NCI-H82 treated with DMSO at 0.1 percent for 48 hours (cell line): Measurements from ENCODE around the gene PRLHR.
"Not testable (repeated sequence)": the region's sequence is repeated elsewhere in the genome, so short reads cannot be mapped to it uniquely, and the experiment has no call there.

ENCODE experiments used
- DNase-seq: peaks from one replicate; lab custom pipeline; 2025; ENCODE audit not compliant: unreplicated experiment; lab: John Stamatoyannopoulos, UW

The PRLHR gene

GRCh38 chr10:118595598-118596425 lies at the start of gene PRLHR:
TSS of gene PRLHR (minus strand) at chr10:118595648. CDS start at chr10:118595244, 404 bp downstream.
- peak; percentile 41 for DNase-seq

GRCh38 chr10:118642228-118642627 lies 46.8 kb upstream of the PRLHR start:
- no peak for DNase-seq

DNA sequence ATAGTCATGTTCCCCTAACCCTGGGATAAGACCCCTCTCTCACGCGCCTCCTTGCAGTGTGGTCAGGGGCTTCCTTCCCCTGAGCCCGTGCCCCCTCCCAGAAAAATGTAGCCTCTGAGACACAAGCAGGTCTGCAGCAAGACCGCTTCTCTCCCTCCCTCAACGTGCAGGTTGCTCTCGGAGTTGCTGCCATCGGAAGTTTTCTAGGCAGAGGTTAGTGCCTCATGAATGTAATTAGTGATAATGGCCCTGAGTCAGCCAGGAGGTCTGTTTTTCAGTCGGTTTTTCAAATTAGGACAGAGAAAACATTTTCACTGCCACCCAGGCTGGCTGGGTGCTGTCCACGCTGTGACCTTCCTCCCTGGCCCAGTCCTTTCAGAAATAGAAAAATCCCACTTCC lies 43.2 kb upstream of the PRLHR start:
- DNase-seq = no peak

DNA sequence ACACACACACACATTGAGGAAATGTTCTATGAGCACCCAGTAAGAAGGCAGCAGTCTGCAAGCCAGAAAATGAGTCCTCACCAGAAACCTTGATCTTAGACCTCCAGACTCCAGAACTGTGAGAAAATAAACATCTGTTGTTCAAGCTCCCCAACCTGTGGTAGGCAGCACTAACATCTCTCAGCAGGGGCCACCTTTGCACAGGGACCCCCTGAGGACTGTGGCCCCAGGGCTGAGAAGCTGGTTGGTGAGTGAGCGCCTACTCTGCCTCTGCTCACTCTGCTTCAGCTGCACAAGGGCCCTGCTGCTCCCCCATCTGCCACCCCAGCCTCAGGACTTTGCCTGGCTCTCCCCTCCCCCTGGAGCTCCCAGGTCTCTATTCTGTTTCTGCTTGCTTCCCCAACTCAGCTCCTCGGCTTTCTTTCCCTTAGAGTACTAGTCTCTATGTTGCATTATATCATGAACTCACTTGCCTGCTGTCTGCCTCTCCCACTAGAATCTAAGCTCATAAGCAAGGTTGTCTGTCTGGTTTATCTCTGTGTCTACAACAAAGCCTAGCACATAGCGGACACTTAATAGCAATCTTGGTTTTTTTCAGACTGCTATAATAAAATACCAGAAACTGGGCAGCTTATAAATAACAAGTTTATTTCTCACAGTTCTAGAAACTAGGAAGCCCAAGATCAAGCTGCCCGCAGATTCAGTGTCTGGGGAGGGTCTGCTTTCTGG lies 40.4 kb upstream of the PRLHR start:
- DNase-seq = no peak

DNA sequence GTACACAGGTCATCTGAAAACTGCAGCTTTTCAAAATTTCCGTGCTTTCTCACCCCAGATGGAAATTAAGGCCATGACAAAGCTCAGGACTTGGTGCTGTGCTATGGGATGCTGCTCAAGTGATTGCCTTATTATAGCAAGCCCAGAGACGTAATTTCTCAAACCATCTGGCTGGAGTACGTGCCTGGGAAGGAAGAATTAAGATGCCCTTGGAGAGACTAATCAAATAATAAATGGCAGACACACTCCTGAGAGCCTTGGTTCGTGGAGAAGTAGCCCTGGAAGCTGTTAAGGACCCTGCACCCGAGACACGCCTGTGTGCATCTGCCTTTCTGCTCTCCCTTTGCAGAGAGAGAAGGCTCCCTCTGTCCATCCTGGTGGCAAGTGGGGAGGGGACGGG lies 38.3 kb upstream of the PRLHR start:
- peak; percentile 12 for DNase-seq

DNA sequence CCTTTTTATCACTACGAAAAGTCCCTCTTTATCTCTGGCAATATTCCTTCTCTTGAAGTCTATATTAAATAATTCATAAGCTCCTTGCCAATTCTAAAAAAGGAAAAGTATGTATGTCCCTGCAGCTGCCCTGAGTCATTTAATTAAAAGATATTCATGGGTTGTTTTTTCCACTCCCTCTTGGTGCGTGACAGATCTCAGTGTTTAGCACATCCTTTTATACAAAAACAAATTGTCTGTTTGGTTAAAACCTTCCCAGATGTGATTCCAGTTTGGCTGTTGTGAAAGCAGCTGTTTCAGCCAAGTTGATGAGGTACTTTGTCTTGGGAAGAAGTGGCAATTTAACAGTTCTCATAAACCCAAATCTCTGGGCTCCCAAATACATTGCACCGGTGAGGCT lies 33.8 kb upstream of the PRLHR start:
- no peak for DNase-seq

DNA sequence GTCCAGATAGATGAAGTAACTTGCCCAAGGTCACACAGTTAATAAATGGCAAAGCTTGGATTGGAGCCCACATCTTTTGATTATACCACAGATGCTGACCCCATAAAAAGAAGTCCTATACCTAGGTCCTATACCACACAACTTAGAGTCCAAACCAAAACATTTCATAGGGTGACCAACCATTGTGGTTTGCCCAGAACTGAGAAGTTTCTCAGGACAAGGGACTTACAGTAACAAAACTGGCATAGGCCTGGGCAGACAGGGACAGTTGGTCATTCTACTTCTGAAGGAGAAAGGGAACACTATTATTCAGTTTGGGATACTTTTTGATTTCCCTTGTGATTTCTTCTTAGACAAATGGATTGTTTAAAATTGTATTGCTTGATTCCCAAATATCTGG lies 32.9 kb upstream of the PRLHR start:
- DNase-seq = no peak

GRCh38 chr10:118626953-118627352 lies 31.5 kb upstream of the PRLHR start:
- no peak for DNase-seq

GRCh38 chr10:118625504-118625903 lies 30.1 kb upstream of the PRLHR start:
- no peak for DNase-seq

DNA sequence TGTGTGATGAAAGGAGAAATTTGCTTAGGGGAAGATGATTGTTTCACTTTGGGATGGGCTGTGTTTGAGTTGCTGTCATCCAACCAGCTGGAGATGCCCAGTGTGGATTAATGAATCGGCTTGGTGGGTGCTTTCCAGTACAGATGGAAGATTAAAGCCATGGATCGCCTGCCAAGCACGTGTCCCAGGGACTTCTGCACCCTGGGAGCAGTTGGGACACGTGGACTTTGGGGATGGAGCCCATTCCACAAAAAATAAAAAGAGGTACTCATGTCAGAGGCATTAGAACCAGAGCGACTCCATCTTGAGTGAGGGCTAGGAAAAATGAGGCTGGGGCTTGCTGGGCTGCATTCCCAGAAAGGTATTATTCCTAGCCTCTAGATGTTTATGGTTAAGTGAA lies 29.3 kb upstream of the PRLHR start:
- DNase-seq = no peak

GRCh38 chr10:118621304-118621942 lies 26.0 kb upstream of the PRLHR start:
- no peak for DNase-seq

GRCh38 chr10:118613863-118614262 lies 18.4 kb upstream of the PRLHR start:
- DNase-seq = not testable (repeated sequence)

DNA sequence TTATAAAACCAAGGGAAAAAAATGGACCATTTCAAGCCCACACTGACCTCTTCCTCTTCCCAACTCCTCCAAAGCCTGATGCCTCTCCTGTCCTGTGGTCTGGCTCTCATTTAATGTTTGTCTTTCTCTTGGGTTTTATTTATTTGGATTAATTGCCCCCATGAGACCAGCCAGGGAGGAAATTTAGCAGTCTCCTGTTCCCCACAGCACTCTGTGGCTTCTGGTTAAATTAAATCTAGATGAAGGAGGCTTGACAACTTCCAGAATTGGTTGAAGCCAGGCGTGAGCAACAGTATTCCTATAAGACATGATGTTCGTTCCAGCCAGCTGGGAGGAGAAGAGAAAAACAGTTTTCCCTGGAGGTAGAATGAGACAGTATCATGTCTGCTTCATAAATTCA lies 15.1 kb upstream of the PRLHR start:
- DNase-seq = no peak

DNA sequence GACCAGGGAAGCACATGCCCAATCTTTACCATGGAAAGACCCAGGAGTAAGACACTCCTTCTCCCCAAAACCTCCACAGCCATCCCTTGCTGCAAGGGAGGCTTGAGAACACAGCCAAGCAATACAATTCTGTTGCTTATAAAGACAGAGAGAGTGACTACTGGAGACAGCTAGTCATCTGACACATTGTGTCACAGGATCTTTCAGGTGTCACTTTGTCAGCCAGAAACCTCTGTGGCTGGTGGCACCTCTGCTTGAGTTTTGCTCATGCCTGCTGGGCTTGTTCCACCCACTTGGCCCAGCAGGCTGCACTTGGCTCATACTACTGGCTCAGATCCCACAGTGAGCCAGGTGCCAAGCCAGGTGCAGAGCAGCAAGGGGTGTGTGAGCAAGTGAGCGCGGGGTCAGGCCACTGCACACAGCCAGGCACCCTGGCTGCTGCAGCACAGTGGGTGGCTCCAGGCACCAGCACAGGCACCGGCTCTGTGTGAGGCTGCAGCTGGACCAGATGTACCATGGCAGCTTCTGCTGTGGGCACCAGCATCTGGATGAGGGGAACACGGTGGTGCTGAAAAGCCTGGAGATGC lies 12.4 kb upstream of the PRLHR start:
- no peak for DNase-seq

- DNase-seq = no peak
Measured at GRCh38 chr10:118605694-118606093, 10.2 kb upstream of the PRLHR start.

DNA sequence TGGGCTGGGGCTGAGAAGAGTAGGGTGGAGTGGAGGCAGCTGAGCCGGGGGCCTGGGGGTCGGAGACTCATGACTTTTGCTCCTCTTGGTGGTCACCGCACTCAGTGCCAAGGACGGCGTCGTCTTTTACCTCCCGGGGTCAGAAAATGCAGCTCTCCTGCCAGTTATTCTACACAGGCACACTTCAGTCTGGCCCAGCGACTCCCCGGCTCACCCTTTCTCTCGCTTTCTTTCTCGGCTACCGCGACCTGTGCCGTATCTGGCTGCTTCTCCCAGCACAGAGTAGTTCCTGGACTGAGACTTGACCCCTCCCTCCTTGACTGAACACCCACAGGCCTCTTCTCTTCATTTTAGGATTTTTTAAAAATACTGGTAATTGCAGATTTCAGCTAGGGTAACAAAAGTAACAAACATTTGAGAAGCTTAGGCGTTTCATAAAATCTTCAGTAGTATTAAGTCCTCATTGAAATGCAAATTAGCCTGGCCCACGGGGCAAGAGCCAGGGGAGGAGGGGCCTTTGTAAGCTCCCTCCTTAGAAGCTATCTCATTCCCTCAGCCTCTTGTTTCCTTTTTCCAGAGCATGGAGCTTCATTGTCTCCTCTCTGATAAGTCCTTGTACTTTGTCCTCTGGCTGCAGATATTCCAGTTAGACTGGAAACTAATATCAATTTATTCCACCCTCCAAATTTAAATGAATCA lies 1.1 kb upstream of the PRLHR start:
- DNase-seq = peak; percentile 1

GRCh38 chr10:118595064-118595420 lies 406 bp downstream of the PRLHR start:
- no peak for DNase-seq

DNA sequence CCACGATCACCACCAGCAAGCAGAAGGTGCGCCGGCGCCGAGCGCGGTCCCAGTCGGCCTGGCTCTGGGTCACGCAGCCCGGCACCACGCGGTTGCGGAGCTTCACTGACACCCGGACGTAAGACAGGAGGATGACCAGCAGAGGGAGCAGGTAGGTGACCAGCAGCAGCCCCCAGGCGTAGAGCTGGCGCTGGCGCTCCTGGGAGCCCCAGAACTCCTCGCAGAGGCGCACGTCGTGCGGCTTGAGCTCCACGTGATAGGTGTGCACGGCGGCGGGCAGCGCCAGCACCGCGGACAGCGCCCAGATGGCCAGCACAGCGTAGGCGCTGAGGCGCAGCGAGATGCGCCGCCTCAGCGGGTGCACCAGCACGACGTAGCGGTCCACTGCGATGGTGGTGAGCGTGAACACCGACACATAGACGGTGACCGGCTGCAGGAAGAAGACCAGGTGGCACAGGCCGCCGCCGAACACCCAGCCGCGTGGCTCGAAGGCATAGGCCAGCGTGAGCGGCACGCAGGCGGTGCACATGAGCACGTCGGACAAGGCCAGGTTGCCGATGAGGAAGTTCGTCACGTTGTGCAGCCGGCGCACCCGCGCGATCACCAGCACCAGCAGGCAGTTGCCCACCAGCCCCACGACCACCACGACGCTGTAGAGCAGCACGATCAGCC lies 920 bp downstream of the PRLHR start:
- no peak for DNase-seq

GRCh38 chr10:118592675-118593330 lies 2.6 kb downstream of the PRLHR start:
- peak; percentile 6 for DNase-seq

DNA sequence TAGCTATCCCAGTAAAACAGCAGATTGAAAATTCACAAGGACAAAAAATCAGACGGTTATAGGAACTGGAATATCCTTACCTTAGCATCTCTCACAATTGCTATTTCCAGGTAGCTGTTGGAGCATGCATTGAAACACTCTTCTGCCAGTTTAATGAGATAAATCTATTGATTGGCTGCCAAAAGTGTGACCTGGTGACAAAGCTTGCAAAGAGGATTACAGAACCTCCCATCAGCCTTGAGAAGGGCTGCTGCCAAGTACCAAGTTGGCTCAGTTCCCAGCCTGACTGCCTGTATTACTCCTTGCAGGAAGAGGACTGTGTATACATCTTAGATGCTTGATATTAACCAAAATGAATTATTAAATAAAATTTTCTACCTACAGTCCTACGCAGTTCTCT lies 5.1 kb downstream of the PRLHR start:
- peak; percentile 72 for DNase-seq
